Stimulated activated CD4-positive, alpha-beta T cell treated with anti-CD3 and anti-CD28 coated beads, Interleukin-12 subunit alpha, Interleukin-12 subunit beta, amount 100 ng/mL, for 24 hours (primary cell): ENCODE results near the gene KRTAP5-11.
"Not testable (repeated sequence)": the region's sequence is repeated elsewhere in the genome, so short reads cannot be mapped to it uniquely, and the experiment has no call there.

Experiments used
- DNase-seq, 2 experiments: peaks; one replicate each; pipeline ENCODE4 v3.0.0-alpha.2; 2020; ENCODE audit warnings: low read depth in 2 of 2

KRTAP5-11 gene

GRCh38 chr11:71581826-71582225 is 849 bp downstream of the KRTAP5-11 start:
- no peak for DNase-seq

- DNase-seq, result peak in 1 of 2 experiments; percentile 29
Observed at GRCh38 chr11:71580057-71581003, 2.3 kb downstream of the KRTAP5-11 start.

GRCh38 chr11:71579513-71579912 is 3.2 kb downstream of the KRTAP5-11 start:
- DNase-seq, result not testable (repeated sequence)

GRCh38 chr11:71577469-71578004 is 5.1 kb downstream of the KRTAP5-11 start:
- no peak for DNase-seq

DNA sequence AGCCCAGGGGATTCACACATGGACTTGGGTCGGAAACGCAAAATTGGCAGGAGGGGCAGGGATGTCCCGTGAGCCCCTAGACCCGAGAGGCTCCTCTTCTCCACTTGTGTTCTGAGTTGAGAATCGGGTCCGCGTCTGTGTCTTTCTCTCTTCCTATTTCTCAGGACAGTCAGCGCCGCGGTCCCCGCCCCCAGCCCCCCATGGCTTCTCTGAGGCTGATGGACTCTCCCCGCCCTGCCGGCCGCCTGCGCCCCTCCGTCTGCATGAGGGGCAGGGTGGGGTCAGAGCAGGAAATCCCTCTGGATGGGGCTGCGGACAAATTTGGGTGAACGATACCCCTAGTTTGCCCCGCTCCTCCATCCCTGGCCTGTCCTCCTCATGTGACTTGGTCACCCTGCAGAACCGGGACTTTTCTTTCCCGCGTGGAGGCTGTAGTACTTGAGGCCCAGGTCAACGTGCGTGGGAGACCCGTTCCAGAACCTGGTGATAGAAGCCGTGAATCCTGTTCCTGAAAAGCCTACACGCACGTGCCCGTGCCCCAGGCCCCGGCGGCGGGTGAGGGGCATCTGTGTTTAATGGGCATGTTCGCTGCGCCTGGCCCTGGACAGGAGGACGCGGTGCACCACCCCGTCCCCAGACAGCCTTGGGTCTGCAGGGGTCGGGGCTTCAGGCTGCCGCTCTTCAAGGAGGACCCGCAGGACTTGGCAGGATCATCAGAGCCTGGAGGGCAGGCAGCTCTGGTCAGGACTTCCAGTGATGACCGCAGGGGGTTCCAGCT is 5.8 kb downstream of the KRTAP5-11 start:
- DNase-seq, result not testable (repeated sequence)

DNA sequence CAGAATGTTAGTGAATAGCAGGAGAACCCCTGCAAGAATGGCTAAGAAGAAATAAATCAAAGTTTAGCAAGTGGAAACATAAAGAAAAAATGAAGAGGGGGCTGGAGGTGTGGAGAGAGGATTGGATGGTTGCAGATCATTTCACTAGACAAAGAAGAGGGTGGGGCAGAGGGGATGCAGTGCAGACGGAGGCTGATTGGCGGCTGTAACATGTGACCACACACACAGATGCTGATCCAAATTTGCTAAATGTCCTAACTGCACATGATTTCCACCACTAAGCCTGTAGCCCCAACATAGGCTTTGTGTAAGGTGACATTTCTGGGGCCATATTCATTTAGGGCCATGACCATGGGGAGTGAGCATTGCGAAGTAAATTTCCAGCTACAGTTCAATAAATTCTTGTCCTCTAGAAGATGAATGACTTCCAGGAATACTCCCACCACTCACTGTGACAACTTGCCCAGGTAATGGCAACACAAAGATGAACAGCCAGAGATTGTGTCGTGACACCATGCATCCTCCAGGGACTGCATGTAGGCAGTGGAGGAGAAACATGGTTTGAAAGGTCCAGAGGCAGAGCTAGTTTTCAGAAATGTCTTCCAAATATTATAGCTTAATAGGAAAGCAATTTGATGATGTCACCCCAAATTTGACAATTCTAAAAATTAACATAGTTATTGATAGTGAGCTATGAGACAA is 6.8 kb downstream of the KRTAP5-11 start:
- DNase-seq, result no peak

GRCh38 chr11:71574418-71574817 is 8.3 kb downstream of the KRTAP5-11 start:
- no peak for DNase-seq

GRCh38 chr11:71572811-71573210 is 9.9 kb downstream of the KRTAP5-11 start:
- no peak for DNase-seq

GRCh38 chr11:71571101-71571850 is 11.4 kb downstream of the KRTAP5-11 start:
- not testable (repeated sequence) for DNase-seq

GRCh38 chr11:71568704-71569349 is 13.8 kb downstream of the KRTAP5-11 start:
- no peak for DNase-seq

- not testable (repeated sequence) for DNase-seq
Observed at GRCh38 chr11:71567633-71568032, 15.0 kb downstream of the KRTAP5-11 start.

- not testable (repeated sequence) for DNase-seq
Observed at GRCh38 chr11:71566626-71567599, 15.8 kb downstream of the KRTAP5-11 start.

DNA sequence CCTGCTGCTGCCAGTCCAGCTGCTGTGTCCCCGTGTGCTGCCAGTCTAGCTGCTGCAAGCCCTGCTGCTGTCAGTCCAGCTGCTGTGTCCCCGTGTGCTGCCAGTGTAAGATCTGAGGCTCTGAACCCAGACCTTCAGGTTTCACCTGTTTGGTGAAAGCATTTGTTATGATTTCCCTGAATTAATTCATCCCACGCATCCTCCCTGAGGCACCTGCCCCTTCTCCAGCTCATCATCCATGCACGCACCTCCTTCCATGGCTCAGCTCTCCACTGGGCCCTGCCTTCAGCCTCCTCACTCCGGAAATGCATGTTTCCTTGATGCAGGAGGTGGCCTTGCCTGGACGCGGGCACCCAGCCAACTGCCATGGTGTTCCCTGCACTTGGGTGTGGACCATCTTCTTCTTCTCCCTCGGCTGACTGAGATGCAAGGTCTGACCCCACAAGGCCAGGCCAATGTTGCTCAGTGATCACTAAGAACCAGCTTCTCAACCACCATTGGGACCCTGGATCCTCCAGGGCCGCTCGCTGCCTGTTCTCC is 16.5 kb downstream of the KRTAP5-11 start:
- no peak for DNase-seq

DNA sequence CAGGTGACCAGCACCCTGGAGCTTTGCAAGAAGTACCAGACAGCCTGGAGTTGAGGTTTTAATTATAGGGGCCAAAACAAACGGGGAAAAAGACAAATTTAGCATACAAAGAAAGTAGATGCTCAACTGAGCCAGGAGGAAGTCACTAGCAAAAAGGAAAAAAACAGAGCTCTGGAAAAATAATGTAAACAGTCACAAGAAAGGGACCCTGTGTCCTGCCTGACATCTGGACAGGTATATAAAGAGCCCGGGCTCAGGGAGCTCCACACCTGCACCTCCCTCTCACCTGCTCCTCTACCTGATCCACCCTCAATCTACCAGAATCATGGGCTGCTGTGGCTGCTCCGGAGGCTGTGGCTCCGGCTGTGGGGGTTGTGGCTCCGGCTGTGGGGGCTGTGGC is 17.4 kb downstream of the KRTAP5-11 start, which contains the start of gene KRTAP5-10:
TSS of gene KRTAP5-10 (plus strand) at position 301 of the 400 bp plus-strand sequence. CDS start at position 326, 25 bp downstream.
- DNase-seq, result no peak

GRCh38 chr11:71564430-71564829 is 18.2 kb downstream of the KRTAP5-11 start:
- DNase-seq, result no peak

DNA sequence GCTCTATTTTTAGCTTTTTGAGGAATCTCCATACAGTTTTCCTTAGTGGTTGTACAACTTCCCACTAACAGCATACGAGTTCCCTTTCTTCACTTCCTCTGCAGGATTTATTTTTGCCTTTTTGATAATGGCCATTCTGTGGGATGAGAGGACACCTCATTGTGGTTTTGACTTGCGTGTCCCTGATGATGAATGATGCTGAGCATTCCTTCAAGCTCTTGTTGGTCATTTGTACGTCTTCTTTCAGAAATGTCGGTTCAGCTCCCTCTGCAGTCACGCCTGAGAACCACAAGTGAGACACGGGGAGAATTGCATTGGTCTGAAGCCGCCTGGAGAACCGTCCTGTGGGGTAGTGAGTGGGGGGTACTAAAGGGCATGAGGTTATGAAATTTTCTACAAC is 19.3 kb downstream of the KRTAP5-11 start:
- peak in 1 of 2 experiments; percentile 15 for DNase-seq

DNA sequence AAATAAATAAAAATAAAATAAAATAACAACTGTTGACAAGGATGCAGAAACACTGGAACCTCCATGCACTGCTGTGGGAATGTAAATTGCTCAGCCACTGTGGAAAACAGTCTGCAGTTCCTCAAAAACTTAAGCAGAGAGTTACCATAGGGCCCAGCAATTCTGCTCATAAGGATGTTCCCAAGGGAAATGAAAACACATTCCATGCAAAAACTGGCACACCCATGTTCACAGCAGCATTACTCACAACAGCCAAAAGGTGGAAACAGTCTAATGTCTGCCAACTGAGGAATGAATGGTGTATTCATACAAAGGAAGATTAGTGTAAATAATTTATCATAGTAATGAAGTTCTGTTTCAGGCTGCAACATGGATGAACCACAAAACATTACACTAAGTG is 20.6 kb downstream of the KRTAP5-11 start:
- no peak for DNase-seq

- DNase-seq, result no peak
Observed at GRCh38 chr11:71558996-71559395, 23.7 kb downstream of the KRTAP5-11 start.

GRCh38 chr11:71557257-71557656 is 25.4 kb downstream of the KRTAP5-11 start:
- DNase-seq, result no peak
